Stomach (tissue), 4 donors: Measurements from ENCODE around the gene SIRT7.

ENCODE experiments used
- CTCF ChIP-seq, 7 experiments: fragments of 450-650 bp in 4 of 7; fragments of 200-600 bp in 3 of 7; sonication (generic) in 3 of 7; IDR thresholded peaks; one replicate each; pipeline ENCODE4 v1.5.1; 2016 to 2019; ENCODE audit warnings: antibody characterized with exemption in 7 of 7, control low read depth in 2 of 7, mild to moderate bottlenecking in 1 of 7
- EP300 ChIP-seq: sonication (generic); formaldehyde crosslinking; IDR thresholded peaks from one replicate; pipeline ENCODE4 v1.6.1; 2017; ENCODE audit warnings: antibody characterized with exemption
- POLR2A ChIP-seq, 4 donors: fragments of 450-650 bp; IDR thresholded peaks; one replicate each; pipeline ENCODE4 v1.6.1; 2016; ENCODE audit warnings: antibody characterized with exemption in 4 of 4, control low read depth in 2 of 4, mild to moderate bottlenecking in 1 of 4, moderate library complexity in 1 of 4
- POLR2AphosphoS5 ChIP-seq, 3 donors: sonication (generic); formaldehyde crosslinking; IDR thresholded peaks; one replicate each; pipeline ENCODE4 v1.6.1; 2016; ENCODE audit warnings: antibody characterized with exemption in 3 of 3

- TF ChIP-seq EP300 (no peak), CTCF (IDR thresholded peaks at IDR 0.05) (no peak), POLR2AphosphoS5 (IDR thresholded peaks at IDR 0.05) (peak in 1 of 3 donors; percentile 27), POLR2A (IDR thresholded peaks at IDR 0.05) (no peak)
Observed at GRCh38 chr17:81885869-81886548, 32.0 kb downstream of the SIRT7 start.
